HG03565 (cell line): ENCODE results near the gene GALNT7.
"Not testable (repeated sequence)": the region's sequence is repeated elsewhere in the genome, so short reads cannot be mapped to it uniquely, and the experiment has no call there.

Experiments used
- ATAC-seq: cut with Tn5 transposase; IDR thresholded peaks from one replicate; pipeline ENCODE4 v1.9.1; 2021; ENCODE audit warnings: mild to moderate bottlenecking, moderate library complexity; ENCODE audit not compliant: unreplicated experiment

The GALNT7 gene

DNA sequence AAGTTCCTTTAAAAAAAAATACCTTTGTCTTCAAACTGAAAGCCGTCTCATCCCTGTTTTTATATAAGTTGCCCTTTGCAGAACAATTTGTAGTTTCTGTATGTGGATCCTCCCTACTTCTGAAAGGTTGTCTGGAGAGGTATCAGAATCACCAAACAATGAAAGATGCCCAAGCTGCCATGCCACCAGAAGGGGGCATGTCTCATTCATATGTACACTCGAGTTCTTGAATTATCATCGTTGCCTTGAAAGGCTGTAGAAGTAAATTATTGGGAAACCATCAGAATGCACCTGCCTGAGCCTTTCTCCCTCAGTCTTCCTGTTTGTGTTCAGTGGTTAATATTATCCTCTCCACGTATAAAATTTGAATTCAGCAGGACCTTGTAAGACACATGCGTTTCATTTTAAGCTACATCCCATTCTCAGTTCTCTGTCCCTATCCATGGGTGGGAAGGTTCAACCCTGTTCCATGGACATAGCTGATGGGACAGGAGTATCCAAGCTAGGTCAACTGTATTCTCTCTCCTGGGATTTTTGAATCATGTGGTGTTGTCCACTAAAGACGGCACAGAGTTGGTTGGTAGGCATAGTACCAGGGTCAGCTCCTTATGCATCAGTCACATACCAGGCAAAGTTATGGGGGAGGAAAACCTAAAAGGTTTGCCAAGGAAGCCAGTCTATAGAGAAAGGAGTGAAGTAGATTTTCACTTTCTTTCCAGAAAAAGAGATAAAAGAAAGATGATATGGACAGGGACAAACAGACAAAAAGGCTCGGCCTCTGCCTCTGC, 24.0 kb downstream of the GALNT7 start:
- ATAC-seq: no peak

DNA sequence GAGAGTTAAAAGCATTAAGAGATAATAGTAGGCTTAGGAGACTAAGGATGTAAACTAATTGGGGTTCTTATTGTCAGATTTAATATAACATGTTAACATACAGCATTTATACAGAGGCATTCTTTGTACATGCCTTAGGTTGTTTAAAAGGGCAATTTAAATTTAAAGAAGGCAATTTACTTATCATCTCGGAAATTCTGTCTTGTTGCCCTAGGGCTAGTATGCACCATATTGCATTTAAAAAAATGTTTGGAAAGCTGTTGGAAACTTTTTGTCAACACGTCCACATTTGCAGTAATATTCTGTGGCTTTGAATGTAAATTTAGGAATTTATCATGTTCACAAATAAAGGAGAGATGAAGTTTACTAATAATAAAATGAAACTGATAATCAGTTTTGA, 25.5 kb downstream of the GALNT7 start:
- ATAC-seq: no peak

DNA sequence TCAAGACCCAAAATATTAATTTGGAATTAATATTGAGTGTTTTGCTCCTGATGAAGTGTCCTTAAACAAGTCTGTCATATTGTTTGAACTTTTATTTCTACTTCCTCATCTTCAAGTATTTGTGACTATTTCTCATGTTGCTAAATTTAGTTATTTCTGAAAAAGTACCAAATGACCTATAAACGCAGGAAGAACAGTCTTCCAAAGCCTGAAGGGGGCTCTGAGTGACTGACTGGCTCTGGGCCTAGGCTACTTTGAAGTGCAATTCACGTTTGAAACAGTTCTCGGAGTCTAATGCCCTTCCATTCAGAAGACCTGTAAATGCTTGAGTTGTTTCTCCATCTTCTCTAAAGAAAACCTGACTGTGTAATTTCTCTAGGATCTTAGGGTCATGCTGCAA, 26.5 kb downstream of the GALNT7 start:
- no peak for ATAC-seq

- no peak for ATAC-seq
Observed at GRCh38 chr4:173199553-173199952, 30.9 kb downstream of the GALNT7 start.

DNA sequence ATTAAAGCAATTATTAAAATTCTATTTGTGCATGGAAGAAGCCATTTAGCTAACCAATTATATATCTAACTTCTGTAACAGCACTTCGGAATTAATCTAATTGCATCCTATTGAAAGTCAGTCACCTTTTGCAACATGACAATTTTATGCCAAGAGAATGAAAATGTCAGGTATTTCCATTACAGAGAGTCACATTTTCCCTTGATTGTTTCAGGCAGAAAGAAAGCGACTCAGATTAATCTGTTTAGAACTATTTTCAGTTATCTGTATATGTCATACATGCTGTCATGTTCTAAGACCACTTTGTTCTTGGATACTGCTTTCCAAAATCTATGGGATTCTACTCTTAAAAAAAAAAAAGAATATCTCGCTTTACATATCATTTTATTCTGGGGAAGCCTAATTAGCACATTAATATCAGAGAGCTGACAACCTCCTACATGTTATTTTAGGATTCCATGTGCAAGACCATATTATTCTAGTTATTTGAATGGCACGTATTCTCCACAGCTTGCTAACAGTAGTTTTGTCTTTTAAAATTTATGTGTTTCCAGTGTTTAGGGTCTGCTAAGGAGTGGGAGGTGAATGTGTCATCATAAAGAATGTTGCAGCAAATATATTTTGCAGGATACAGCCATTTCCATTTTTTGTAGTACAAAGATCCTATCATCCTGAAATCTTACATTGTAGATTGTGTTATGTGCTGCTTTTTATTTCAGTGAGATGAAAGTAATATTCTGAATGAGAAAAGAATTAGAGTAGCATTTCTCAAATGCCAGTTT, 31.7 kb downstream of the GALNT7 start:
- ATAC-seq: no peak

DNA sequence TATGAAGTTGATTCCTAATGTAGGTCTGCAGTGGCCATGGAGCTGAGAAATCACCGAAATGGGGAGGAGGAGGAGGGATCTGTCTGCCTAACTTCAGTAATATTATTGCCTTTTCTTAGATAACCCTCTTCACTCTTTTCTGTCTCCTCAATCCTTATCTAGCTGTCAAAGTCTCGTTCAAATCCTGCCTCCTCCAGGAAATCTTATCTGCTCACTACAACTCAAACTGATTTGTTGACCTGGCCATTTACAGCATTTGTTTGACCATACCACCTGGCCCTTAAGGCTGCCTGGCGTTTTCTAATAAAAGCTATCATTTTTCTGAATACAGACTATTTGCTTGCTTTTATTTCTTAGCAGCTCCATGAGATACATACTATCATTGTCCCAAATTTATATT, 33.8 kb downstream of the GALNT7 start:
- ATAC-seq: no peak

DNA sequence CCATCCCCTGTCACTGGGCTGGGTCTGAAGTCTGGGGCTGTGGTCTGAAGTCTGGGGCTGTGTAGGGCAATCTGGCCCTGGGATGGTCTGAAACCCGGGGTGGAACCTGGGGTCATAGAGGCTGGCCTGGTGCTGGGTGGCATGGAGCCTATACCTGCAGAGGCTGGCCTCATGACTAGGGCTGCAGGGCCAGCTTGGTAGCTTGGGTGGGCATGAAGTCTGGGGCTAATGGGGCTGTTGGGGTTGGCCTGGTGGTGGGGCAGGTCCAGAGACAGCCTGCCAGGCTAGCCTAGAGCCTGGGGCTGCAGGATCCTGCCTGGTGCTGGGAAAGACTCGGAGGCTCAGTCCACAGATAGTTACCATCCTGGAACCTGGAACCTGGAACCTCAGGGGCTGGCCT, 37.0 kb downstream of the GALNT7 start:
- no peak for ATAC-seq

- no peak for ATAC-seq
Observed at GRCh38 chr4:173208420-173208819, 39.8 kb downstream of the GALNT7 start.

GRCh38 chr4:173211222-173211621, 42.6 kb downstream of the GALNT7 start:
- peak; percentile 16 for ATAC-seq

DNA sequence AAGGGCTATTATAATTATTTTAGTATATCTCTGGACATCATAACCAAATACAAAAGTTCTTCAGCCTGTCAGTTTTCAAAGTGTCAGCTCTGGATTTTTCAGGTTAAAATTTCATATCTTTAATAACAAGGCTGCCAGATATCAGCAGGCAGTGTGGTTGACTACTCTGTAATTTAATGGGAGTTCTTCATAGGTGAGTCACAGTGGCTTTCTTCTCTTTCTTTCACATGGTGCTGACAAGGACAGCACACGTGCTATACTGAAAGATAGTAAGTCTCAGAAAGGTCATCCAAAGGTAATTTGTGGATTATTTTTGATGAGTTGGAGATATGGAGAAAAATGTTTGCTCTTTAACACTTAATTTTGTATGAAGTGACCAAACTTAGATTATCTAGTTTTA, 43.2 kb downstream of the GALNT7 start:
- peak; percentile 53 for ATAC-seq

DNA sequence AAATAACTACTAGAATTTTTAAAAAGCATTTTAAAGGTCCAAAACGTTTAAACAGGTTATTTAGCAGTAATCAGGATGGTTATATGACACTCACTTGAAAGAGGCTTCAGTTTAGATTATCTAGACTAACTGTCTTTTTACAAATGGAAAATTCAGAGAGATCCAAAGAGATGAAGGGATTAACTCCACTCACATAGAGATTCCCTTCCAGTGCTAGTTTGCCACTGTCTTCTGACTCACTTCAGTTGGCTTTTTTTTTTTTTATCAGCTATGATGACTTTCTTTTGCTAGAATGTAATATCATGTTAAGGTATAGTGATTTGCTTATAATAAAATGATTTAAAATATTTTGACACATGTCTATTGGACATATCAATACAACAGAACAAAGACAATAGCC, 43.8 kb downstream of the GALNT7 start:
- no peak for ATAC-seq

- no peak for ATAC-seq
Observed at GRCh38 chr4:173213296-173213695, 44.7 kb downstream of the GALNT7 start.

DNA sequence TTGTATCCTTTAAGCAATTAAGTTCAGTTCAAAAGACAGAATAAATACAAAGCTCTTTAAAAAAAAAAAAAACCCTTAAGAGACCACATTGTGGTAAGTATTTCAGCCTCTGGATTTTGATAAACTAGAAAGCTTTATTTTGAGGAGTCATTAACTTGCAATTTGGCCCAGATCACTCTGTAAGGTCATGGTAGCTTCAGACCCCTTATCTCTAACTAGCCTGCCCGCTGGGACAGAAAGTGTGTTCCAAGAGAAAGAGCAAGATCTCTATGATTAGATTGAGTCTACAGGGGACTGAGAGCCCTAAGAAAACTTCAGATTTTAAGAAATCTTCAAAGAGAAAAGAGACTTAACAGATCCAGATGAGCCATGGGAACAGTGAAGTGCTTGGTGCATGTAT, 45.6 kb downstream of the GALNT7 start:
- ATAC-seq: no peak

- ATAC-seq: no peak
Observed at GRCh38 chr4:173214661-173215060, 46.0 kb downstream of the GALNT7 start.

- no peak for ATAC-seq
Observed at GRCh38 chr4:173217075-173217474, 48.5 kb downstream of the GALNT7 start.

- no peak for ATAC-seq
Observed at GRCh38 chr4:173217727-173218126, 49.1 kb downstream of the GALNT7 start.

DNA sequence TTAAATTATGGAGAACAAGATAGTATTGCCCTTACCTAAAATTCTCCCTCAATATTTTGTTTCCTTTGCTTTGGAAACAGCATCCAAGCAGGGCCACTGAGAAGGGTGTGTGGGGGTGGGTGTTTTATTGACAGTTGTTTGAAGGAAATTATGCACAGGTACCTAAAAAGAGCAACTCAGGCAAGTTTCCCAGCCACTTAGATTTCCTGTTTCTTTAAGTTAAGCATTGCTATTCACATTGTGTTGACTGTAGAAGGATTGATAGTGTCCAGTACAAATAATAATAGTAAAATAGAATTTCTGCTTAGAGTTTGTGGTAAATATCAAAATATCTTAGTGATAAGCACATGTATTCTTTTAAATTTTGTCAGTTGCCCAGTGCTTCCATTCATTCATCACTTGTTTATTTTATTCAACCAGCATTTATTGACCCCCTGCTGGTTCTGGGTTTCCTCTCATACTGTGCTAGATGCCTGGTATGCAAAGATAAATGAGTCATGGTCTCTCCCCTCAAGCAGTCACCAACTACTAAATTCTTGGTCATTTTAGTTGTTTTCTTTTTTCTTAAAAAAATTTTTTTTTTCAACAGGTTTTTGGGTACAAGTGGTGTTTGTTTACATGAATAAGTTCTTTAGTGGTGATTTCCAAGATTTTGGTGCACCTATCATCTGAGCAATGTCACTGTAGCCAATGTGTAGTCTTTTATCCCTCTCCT, 50.0 kb downstream of the GALNT7 start:
- ATAC-seq: no peak

DNA sequence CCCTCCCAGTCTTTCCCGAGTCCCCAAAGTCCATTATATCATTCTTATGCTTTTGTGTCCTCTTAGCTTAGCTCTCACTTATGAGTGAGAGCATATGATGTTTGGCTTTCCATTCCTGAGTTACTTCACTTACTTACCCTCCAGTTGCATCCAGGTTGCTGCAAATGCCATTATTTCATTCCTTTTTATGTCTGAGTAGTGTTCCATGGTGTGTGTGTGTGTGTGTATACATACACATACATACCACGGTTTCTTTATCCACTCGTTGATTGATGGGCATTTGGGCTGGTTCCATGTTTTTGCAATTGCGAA, 50.5 kb downstream of the GALNT7 start:
- not testable (repeated sequence) for ATAC-seq

DNA sequence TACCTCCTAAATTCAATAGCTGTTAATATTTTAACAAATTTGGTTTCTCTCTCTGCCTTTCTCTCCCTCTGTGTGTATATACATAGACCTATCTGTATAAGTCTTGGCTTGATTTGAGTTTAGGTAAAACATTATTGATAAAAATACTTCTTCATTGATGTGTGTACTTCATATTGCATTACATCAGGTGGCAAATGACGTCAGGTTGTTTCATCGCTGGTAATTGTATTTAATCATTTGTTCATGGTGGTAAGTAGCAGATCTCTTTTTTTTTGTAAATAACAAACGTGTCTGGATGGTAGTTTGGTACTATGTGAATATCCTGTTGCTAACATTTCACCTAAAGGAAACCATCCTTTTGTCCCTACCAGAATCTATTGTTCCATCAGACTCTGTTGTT, 55.1 kb downstream of the GALNT7 start:
- no peak for ATAC-seq

- no peak for ATAC-seq
Observed at GRCh38 chr4:173226401-173226888, 57.8 kb downstream of the GALNT7 start.

DNA sequence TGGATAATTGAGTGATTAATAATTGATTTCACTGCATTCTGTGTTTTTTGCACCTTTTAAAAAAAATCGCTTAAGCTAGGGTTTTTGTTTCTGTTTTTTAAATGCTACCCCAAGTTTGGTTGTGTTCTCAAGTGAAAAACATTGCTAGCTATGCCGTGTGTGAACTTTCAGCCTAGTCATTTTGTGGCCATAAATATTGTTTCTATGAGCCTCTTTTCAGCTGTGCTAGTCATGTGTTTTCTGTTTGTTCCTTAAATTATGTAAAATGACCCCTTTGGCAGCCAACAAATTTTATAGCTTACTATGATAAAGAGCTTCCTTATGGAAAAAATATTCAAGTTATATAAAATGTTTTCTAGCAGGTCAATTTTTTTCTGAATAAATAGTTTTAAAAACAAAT, 59.1 kb downstream of the GALNT7 start:
- no peak for ATAC-seq

DNA sequence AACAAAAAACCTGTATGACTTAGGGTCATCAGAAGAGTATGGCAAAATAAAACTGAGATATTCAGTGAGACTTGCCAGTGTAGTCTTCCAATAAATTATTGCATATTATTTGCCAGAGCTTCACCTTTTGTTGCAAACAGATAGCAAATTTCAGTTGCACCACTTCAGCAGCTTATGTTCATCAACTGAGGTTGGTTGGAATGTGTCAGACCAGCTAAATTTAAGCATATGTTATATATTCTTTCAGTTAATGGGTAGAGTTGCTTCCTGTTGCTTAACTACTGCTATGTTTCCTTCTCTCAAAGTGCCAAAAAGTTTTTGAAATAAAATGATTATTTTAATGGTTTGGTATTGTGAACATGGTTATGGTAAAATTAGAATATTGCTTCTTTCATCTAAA, 61.5 kb downstream of the GALNT7 start:
- ATAC-seq: no peak
